Stimulated activated CD4-positive, alpha-beta T cell treated with anti-CD3 and anti-CD28 coated beads, Interleukin-2, amount 100 ng/mL, for 4 hours (primary cell): ENCODE results near the gene ELL.
"Not testable (repeated sequence)": the region's sequence is repeated elsewhere in the genome, so short reads cannot be mapped to it uniquely, and the experiment has no call there.

Experiments
- DNase-seq: peaks from one replicate; pipeline ENCODE4 v3.0.0-alpha.2; 2020; ENCODE audit warnings: low read depth

ELL gene

DNA sequence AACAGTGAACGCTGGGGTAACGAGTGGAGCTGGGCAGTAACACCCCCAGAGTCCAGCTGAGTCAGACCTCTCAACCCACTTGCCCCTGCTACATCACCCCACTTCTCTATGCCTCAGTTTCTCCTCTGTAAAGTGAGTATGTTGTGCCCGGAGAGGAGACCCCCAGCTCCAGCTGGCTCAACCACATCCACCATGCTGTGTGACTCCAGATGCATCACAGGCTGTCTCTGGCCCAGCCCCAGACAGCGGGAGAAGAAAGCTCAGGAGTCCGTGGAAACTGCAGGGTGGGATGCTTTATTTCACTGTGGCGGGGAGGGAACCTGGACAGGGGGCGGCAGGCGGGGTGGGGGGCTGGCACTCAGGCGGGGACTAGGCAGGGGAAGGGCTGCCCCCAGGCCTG lies 9.6 kb upstream of the ELL start:
- no peak for DNase-seq

DNA sequence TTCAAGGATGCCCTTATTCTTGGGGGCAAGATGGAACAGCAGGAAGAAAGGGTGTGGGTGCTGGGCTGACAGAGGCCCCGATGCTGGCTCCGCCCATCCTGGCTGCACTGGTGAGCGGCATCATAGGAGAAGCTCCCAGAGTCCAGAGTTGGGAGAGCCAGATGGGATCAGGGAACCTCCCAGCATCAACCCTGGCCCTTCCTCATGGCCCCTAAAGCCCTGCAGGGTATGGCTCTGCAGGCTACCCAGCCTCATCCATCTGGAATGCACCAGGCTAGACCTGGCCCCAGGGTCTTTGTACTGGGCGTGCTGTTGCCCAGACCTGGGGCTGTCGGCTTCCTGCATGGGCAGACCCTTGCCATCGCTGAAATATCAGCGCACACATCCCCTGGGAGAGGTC lies 7.9 kb upstream of the ELL start:
- no peak for DNase-seq

DNA sequence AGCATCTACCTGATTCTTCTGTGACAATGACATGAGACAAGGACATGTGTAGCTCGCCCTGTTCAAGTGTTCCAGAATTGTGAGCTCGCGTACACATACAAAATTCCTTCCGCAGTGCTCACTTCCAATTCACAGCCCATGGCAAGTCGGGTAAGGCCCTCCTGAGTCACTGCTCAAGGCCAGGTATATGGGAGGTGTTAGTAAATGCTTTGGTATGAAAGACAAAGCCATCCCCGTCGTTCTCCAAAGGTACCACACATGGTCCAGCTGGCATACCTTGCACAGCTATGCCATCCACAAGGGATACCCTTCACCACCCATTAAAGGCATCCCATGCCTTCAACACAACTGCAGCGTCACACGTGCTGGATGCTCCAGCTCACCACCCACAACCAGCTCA lies 4.4 kb upstream of the ELL start:
- DNase-seq, result no peak

DNA sequence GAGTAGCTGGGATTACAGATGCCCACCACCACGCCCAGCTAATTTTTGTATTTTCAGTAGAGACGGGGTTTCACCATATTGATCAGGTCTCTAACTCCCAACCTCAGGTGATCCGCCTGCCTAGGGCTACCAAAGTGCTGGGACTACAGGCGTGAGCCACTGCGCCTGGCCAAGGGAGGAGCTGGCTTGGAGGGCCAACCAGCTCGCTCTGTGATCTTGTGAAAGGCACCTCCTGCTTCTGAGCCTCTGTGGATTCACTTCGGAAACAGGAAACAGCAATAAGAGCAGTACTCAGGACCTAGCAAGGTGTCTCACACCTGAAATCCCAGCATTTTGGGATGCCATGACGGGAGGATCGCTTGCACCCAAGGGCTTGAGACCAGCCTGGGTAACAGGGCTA lies 2.0 kb upstream of the ELL start:
- DNase-seq, result no peak

DNA sequence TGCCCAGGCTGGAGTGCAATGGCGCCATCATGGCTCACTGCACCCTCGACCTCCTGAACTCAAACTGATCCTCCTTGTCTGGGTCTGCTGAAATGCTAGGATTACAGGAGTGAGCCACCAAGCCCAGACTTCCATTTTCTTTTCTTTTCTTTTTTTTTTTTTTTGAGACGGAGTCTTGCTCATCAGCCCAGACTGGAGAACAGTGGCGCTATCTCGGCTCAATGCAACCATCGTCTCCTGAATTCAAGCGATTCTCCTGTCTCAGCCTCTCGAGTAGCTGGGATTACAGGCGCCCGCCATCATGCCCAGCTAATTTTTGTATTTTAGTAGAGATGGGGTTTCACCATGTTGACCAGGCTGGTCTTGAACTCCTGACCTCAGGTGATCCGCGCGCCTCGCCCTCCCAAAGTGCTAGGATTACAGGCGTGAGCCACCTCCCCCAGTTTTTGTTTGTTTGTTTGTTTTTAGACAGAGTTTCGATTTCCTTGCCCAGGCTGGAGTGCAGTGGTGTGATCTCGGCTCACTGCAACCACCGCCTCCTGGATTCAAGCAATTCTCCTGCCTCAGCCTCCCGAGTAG lies 1.1 kb upstream of the ELL start:
- not testable (repeated sequence) for DNase-seq

DNA sequence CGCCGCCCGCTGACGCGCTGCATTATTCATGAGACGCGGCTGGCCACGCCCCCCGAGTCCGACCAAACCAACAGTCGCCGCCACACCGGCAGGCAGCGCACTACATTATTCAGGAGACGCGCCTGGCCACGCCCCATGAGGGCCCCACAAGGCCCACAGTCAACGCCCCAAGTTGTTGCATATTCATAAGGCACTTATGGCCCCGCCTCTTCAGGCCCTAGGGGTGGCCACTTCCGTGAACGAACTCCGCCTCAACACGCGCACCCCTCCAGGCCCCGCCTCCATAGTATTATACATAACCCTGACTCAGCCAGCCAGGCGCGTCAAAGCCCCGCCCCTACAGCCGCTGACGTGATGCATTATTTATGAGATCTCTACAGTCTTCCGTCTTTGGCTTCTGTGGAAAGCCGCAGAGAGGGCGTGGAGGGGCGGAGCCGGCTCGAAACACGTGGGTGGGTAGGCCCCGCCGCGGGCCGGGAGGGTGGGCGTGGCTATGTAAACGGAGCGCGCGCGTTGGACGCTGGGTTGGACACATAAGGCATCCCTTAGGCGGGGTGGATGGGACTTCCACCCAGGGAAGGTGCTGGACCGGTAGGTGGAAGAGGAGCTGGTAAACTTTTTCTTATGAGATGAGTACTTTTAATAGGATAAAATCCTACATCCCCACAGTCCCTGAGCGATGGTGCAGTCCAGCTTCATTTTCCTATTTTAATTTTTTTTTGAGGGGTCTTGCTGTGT lies 423 bp upstream of the ELL start:
- peak; percentile 100 for DNase-seq

DNA sequence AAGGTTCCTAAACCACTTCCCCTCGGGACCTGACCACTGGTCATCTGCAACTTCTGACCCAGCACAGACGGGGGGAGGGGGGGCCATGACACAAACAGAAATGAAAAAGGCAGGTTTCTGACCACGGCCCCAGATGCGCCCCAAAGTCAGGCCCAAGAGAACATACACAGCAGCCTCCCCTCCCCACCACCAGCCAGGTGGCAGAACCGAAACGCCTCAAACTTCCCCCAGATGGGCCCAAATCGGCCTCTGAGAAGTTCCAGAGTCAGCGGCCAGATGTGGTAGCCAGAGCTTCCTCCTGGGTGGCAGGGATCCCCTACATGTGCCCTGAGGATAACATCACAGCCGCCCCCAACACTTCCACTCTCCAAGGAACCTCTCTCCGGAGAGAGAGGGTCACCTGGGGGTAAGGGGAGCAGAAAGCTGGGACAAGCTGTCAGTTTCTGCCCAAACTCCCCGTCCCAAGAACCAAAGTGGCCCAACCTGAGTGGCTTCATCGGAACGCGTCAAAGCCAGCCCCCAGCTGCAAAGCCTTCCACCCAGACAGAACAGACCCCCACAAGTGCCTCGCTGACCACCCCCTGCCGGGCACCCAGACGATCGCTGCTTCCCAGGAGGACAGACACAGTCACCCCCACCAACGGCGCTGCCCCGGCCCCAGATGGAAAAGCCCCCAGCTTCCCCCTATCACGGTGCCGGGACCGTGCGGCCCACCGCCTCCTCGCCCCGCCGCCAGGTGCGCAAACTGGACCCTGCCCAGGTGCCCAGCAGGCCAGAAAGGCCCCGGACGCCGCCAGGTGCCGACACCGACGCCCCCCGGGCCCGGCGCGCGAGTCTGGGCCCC lies 800 bp downstream of the ELL start:
- no peak for DNase-seq

DNA sequence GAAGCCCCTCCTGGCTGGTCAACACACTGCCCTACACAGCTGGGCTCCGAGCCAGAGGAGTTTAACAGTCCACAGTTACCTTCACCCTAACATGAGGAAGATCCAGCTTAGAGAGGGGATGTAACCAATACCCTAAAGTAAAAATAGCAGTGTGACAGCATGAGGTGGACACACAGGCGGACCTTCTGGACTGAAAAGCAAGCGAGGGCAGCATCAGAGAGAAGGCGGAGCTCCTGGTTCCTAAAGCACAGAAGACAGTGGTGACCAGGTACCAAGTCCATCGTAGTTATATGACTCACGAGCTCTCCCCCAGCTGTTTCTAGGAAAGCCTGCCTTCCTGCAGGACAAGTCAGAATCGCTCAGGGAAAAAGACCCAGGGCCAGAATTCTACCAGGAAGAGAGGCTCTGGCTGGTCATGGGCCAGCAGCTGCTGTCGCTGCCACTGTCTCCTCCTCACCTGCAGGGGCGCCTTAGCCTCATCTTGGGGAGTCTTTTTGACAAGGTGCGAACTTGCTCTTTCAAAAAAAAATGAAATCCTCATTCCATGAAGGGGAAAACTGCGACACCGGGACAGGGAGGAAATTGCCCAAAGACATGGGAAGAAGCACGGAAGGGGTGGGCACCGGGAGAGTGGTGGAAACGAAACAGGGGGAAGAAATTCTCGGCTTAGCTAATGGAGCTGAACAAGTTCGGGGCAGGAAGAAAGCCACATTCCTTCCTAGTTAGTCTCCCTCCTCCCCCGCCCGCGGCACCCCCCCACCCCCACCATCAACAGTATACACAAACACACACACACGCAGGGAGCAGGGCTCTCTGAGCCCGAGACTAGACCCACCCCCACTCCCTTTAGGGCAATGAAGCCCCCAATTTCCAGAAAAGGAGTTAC lies 1.7 kb downstream of the ELL start:
- DNase-seq, result peak; percentile 45

DNA sequence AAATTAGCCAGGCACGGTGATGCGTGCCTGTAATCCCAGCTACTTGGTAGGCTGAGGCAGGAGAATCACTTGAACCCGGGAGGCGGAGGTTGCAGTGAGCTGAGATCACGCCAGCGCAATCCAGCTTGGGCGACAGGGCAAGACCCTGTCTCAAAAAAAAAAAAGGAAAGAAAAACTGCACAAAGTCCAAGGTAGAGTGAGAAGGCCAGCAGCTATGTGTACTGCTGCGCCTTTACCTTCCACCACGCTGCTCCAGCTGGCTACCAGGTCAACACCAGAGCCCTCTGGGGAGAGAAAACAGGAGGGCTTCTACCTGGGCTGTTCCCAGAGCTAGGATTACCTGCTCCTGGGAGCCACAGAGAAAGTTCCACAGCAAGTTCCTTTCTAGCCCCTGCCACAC lies 3.2 kb downstream of the ELL start:
- no peak for DNase-seq

DNA sequence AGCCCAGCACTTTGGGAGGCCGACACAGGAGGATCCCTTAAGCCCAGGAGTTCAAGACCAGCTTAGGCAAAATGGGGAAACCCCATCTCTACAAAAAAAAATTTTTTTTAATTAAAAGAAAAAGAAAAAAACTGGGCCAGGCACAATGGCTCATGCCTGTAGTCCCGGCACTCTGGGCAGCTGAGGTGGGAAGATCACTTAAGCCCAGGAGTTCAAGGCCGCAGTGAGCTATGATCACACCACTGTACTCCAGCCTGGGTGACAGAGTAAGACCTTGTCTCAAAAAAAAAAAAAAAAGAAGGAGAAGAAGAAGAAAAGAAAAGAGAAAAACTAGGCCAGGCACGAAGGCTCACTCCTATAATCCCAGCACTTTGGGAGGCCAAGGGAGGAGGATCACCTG lies 4.3 kb downstream of the ELL start:
- no peak for DNase-seq

DNA sequence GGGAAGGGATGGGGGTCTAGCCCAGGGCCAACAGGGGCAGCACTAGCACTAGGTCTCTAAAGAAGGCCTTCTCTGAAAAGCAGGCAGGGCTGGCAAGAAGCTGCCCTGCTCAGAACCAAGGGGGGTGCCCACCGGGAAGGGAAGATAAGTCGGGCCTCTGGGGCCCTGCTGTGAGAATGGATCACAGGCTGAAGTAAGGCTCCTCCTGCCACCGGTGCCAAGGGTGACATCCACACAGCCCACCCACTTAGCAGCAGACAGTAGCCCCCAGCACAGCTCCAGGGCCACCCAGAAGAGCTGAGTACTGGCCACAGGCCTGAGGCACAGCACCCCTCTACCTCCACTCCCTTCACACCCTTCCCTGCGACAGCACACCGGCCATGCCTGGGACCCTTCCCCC lies 5.9 kb downstream of the ELL start:
- no peak for DNase-seq

DNA sequence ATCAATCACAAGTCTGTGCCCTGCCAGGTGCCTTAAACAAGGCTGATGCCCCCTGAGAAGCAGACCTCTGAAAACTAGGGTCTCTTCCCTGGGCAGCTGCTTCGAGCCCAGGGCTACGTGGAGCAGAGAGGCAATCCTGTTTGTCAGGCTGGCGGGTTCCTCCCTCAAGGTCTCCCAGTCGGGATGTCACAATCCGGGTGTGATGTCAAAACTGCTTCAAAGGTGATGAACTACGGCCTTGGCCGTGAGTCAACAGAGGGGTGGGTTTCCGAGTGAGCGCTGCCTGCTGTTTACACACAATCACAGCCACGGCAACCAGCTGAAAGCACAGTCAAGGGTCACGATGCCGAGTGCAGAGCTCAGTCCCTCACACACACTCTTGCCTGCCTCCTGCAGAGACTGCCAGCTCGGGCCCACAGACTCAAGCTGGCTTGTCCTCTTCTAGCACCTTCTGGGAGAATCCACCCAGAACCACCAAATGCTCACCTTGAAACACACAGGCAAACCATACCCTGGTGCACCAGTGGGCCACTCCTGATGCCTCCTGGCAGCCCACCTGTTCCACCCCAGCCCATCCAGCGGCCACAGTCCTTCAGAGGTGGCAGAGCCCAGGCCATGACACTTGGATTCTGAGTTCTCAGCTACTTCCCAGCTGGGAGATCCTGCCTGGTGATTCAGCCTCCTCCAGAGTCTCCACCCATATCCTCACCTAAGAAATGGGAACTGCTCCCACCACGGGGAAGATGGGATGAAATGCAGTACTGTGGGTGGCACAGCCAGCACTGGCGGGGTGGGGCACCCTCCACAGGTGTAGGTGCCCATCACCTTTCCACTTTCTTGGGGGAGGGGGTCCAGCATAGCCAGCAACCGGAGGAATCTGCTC lies 6.8 kb downstream of the ELL start:
- DNase-seq, result no peak

DNA sequence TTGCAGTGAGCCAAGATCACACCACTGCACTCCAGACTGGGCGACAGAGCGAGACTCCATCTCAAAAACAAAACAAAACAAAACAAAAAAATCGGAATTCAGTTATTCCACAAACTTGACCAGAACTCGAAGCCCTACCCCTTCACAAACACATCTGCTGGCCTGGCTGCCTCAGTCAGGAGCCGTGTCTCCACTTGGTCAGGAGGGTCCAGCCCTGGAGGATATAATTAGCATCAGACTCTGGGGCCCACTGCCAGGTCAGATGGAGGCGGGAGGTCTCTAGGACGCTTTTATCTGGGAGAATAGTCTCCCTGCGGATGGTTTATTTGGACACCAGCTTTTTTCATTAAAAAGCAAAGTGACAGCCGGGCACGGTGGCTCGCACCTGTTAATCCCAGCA lies 8.0 kb downstream of the ELL start:
- DNase-seq, result no peak

DNA sequence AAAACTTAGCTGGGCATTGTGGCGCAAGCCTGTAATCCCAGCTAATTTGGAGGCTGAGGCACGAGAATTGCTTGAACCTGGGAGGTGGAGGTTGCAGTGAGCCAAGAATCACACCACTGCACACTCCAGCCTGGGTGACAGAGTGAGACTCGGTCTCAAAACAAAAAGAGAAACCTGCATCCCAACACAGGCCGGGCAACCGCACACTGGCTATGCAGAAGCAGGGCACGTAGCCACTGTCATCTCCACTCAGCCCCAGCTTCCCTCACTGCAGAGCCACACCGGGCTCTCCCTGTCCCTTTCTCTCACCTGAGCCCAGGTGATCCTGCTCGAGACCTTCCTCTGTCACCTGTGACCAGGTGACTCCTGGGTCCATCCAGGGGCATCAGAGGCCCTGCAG lies 11.7 kb downstream of the ELL start:
- DNase-seq, result no peak

DNA sequence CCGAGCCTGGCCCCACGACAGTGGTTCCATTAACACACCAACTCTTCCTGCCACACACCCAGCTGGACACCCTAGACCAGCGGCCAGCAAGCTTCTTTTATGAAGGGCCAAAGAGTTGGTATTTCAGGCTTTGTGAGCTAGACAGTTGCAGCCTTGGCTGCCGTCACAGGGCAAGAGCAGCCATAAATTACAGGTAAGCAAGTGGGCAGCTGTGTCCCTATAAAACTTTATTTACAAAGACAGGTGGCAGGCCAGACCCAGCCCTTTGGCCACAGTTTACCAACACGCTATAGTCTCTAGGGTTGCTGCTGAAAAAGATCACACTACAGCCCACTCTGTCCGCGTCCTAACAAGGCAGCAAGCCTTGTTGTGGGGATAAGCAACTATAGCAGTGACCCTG lies 13.3 kb downstream of the ELL start:
- no peak for DNase-seq

DNA sequence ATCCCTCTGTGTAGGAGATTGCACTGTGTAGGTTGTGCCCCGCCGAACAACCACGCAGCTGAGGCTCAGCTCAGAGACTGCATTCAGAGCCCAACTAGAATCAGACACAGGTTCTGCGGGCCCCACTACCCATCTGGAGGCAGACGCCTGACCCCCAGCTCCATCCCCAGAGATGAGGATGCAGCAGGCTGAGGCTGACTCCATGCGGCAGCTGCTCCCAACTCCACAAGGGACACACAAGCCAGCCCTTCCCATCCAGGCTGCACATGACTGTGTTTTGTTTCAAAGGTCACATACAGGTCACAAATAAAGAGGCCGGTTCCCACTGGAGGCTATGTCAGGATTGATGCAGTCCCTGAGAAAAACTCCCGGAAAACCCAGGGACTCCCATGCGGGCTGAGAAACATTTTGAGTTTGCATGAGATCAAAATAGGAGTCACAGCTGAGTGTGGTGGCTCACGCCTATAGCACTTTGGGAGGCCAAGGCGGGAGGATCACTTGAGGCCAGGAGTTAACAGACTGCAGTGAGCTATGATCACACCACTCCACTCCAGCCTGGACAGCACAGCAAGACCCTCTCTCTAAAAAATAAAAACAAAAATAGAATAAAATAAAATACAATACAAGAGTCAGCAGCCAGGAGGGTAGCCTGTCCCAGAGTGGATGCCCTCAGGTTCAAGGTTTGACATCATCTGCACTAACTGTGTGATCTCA lies 14.0 kb downstream of the ELL start:
- no peak for DNase-seq

DNA sequence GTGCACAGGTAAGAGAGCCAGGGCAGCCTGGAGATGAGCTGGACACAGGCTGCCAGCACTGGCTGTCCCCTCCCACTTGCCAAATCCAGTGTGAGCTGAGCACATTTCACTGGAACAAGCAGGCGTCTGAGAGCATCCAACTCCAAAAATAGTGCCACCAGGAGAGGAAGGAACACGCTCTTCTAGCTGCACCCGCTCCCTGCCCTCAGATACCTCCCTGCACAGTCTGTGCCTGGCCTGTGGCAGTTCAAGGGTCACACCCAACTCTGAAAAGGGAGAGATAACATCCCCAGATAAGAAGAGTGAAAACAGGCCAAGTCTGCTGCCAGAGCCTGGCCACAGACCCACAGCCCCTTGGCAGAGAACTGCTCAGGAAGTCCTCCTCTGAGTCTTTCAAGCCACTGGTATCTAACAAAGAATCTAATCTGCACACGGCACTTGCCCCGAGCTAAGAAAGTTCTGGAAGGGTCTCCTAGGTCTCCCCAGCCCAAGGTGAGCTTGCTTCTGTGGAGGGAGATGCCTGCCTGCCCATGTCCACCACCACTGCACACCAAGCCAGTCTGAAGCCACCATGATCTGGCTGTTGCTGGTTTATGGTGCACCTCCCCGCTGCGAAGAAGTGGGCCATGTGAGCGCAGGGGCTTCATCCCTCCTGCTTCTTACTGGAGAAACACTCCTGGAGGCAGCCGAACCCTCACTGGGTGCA lies 14.7 kb downstream of the ELL start:
- no peak for DNase-seq

DNA sequence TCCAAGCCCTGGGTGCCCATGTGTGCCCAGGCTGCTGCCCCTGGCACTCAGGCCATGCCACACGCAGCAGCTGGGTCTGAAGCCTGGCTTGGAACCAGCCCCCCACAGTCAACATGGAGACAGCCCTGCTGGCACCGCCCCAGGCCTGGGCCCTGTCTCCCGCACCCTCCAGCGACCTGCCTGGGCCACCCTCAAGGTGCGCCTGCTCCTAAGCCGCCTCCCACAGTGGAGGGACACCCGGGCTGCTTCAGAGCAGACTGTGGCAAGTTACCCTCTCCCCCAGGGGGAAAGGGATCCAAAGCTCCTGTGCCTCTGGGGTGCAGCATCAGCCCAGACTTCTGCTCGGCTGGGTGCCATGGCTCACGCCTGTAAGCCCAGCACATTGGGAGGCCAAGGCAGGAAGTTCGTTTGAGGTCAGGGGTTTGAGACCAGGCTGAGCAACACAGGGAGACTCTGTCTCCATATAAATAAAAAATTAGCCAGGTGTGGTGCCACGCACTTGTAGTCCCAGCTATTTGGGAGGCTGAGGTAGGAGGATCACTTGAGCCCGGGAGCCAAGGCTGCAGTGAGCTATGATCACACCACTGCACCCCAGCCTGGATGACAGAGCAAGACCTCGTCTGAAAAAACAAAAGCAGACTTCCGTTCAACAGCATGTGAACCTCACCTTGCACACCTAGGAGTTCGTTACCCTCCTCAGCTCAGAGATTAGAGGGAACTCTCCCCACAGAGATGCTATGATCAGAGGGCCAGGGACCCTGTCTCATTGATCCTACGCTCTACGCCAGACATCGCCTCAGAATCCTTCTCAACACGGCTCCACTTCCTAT lies 15.6 kb downstream of the ELL start:
- no peak for DNase-seq
